H9 (cell line): Measurements from ENCODE around the gene MSI2. TPM values are rescaled to one million over a fixed set of nuclear protein-coding genes. Genes with fewer than 3 reads are reported as not detected.

ENCODE experiments used
- DNase-seq: peaks from one replicate; pipeline ENCODE4 v3.0.0-alpha.2; 2017
- H2AFZ ChIP-seq: one replicate; pipeline ENCODE4 v1.6.1; 2013; ENCODE audit warnings: mild to moderate bottlenecking, low read length, control low read depth, moderate library complexity
- H2AK5ac ChIP-seq: 2 replicates; pipeline ENCODE4 v1.6.1; 2013; ENCODE audit warnings: low read length, control low read depth, mixed read lengths; ENCODE audit not compliant: insufficient read length
- H2BK120ac ChIP-seq: one replicate; pipeline ENCODE4 v1.6.1; 2013; ENCODE audit warnings: low read depth, mild to moderate bottlenecking, low read length, control low read depth, inconsistent platforms; ENCODE audit not compliant: poor library complexity, severe bottlenecking
- H2BK12ac ChIP-seq: 2 replicates; pipeline ENCODE4 v1.6.1; 2013; ENCODE audit warnings: low read length, control low read depth, mixed read lengths, low read depth; ENCODE audit not compliant: insufficient read length
- H2BK15ac ChIP-seq: 2 replicates; pipeline ENCODE4 v1.6.1; 2013; ENCODE audit warnings: low read depth, low read length, control low read depth
- H2BK20ac ChIP-seq: one replicate; pipeline ENCODE4 v1.6.1; 2013; ENCODE audit warnings: low read depth, mild to moderate bottlenecking, low read length, control low read depth, inconsistent platforms; ENCODE audit not compliant: poor library complexity, severe bottlenecking
- H2BK5ac ChIP-seq: 2 replicates; pipeline ENCODE4 v1.6.1; 2013; ENCODE audit warnings: low read length, control low read depth, mixed read lengths; ENCODE audit not compliant: insufficient read length
- H3K14ac ChIP-seq: 2 replicates; pipeline ENCODE4 v1.6.1; 2013; ENCODE audit warnings: low read length, control low read depth; ENCODE audit not compliant: insufficient read depth
- H3K18ac ChIP-seq: 2 replicates; pipeline ENCODE4 v1.6.1; 2013; ENCODE audit warnings: low read depth, mild to moderate bottlenecking, mixed read lengths, low read length, control low read depth; ENCODE audit not compliant: insufficient read length
- H3K23ac ChIP-seq: 2 replicates; pipeline ENCODE4 v1.6.1; 2013; ENCODE audit warnings: low read length, control low read depth, mixed read lengths, low read depth; ENCODE audit not compliant: insufficient read length
- H3K23me2 ChIP-seq: 2 replicates; pipeline ENCODE4 v1.6.1; 2013; ENCODE audit warnings: low read depth, mild to moderate bottlenecking, mixed read lengths, low read length, control low read depth; ENCODE audit not compliant: insufficient read length, poor library complexity, severe bottlenecking
- H3K27ac ChIP-seq: 2 replicates; pipeline ENCODE4 v1.5.1; 2013; ENCODE audit warnings: low read length, control low read depth, mixed read lengths, low read depth; ENCODE audit not compliant: insufficient read length
- H3K27me3 ChIP-seq: 2 replicates; pipeline ENCODE4 v1.6.1; 2013; ENCODE audit warnings: low read length, control low read depth, inconsistent platforms; ENCODE audit not compliant: insufficient read depth
- H3K4ac ChIP-seq: 2 replicates; pipeline ENCODE4 v1.6.1; 2013; ENCODE audit warnings: low read depth, mild to moderate bottlenecking, control low read depth, inconsistent platforms, low read length, moderate library complexity
- H3K4me1 ChIP-seq: 2 replicates; pipeline ENCODE4 v1.6.1; 2013; ENCODE audit warnings: low read length, control low read depth, inconsistent platforms; ENCODE audit not compliant: insufficient read depth
- H3K4me2 ChIP-seq: 2 replicates; pipeline ENCODE4 v1.6.1; 2013; ENCODE audit warnings: low read length, control low read depth, mixed read lengths; ENCODE audit not compliant: insufficient read length, insufficient read depth
- H3K56ac ChIP-seq: 2 replicates; pipeline ENCODE4 v1.6.1; 2013; ENCODE audit warnings: low read depth, mild to moderate bottlenecking, mixed read lengths, low read length, control low read depth; ENCODE audit not compliant: insufficient read length
- H3K79me1 ChIP-seq: 2 replicates; pipeline ENCODE4 v1.6.1; 2013; ENCODE audit warnings: low read depth, mild to moderate bottlenecking, moderate library complexity, low read length, control low read depth, inconsistent platforms; ENCODE audit not compliant: insufficient read depth, poor library complexity, severe bottlenecking
- H3K79me2 ChIP-seq: 2 replicates; pipeline ENCODE4 v1.6.1; 2013; ENCODE audit warnings: low read length, control low read depth, inconsistent platforms; ENCODE audit not compliant: insufficient read depth
- H3K9ac ChIP-seq: 2 replicates; pipeline ENCODE4 v1.6.1; 2013; ENCODE audit warnings: low read length, control low read depth, mixed read lengths; ENCODE audit not compliant: insufficient read length; ENCODE audit errors: extremely low read depth
- H3K9me3 ChIP-seq: one replicate; pipeline ENCODE4 v1.6.1; 2013; ENCODE audit warnings: low read depth, low read length, inconsistent platforms; ENCODE audit not compliant: control insufficient read depth
- H3T11ph ChIP-seq: one replicate; pipeline ENCODE4 v1.6.1; 2013; ENCODE audit warnings: mild to moderate bottlenecking, low read length, control low read depth, inconsistent platforms
- H4K20me1 ChIP-seq: one replicate; pipeline ENCODE4 v1.6.1; 2013; ENCODE audit not compliant: control insufficient read depth, insufficient read length, insufficient read depth
- H4K5ac ChIP-seq: 2 replicates; pipeline ENCODE4 v1.6.1; 2013; ENCODE audit warnings: low read depth, mild to moderate bottlenecking, mixed read lengths, low read length, control low read depth; ENCODE audit not compliant: insufficient read length
- H4K8ac ChIP-seq: replicated peaks from 2 replicates; pipeline ENCODE4 v1.6.1; 2013; ENCODE audit warnings: low read length, control low read depth, mixed read lengths, low read depth; ENCODE audit not compliant: insufficient read length
- H4K91ac ChIP-seq: 2 replicates; pipeline ENCODE4 v1.6.1; 2013; ENCODE audit warnings: low read depth, mild to moderate bottlenecking, moderate library complexity, mixed read lengths, low read length, control low read depth; ENCODE audit not compliant: insufficient read length
- H3K27ac Mint-ChIP-seq, 3 experiments: 2 replicates in 2 of 3; 3 replicates in 1 of 3; pipeline ENCODE4 v1.8.0; 2020 to 2021; ENCODE audit warnings: mixed read lengths in 3 of 3, mild to moderate bottlenecking in 1 of 3, moderate library complexity in 1 of 3
- H3K27me3 Mint-ChIP-seq: 2 replicates; pipeline ENCODE4 v1.8.0; 2021; ENCODE audit warnings: low read depth, mild to moderate bottlenecking, moderate library complexity, mixed read lengths
- H3K36me3 Mint-ChIP-seq, 3 experiments: 2 replicates in 2 of 3; 3 replicates in 1 of 3; pipeline ENCODE4 v1.8.0; 2020 to 2021; ENCODE audit warnings: low read depth in 3 of 3, mixed read lengths in 3 of 3; ENCODE audit not compliant: insufficient read depth in 1 of 3
- H3K4me1 Mint-ChIP-seq, 2 experiments: 2 replicates each; pipeline ENCODE4 v1.8.0; 2020; ENCODE audit warnings: mixed read lengths in 2 of 2
- H3K4me3 Mint-ChIP-seq, 2 experiments: 2 replicates in 1 of 2; 3 replicates in 1 of 2; pipeline ENCODE4 v1.8.0; 2020 to 2021; ENCODE audit warnings: mild to moderate bottlenecking in 2 of 2, mixed read lengths in 2 of 2, moderate library complexity in 1 of 2
- H3K9me3 Mint-ChIP-seq, 2 experiments: 2 replicates in 1 of 2; 3 replicates in 1 of 2; pipeline ENCODE4 v1.8.0; 2020; ENCODE audit warnings: mild to moderate bottlenecking in 2 of 2, mixed read lengths in 2 of 2, moderate library complexity in 1 of 2
- CTCF ChIP-seq: fragments of 200-600 bp; sonication (generic); conservative IDR thresholded peaks from 3 replicates; pipeline ENCODE4 v1.8.0; 2021; ENCODE audit warnings: antibody characterized with exemption, mild to moderate bottlenecking
- WGBS: extraction: QIAGEN DNeasy Blood & Tissue Kit; methylation state at CpG from one replicate; pipeline ENCODE4 v1.1.7; 2013; ENCODE audit warnings: missing lambda C conversion rate, low lambda C conversion rate, mixed read lengths; ENCODE audit not compliant: insufficient read length; ENCODE audit errors: extremely low coverage; 5-methylcytosine and 5-hydroxymethylcytosine counted together
- total RNA-seq: library from RNA; stranded (reverse); gene quantifications from 2 replicates; pipeline ENCODE4 v1.2.1, GENCODE V29; 2021

The MSI2 gene
- total RNA-seq, 1 experiment from 2014 or later, result 98.5 TPM

- Histone ChIP-seq H3K18ac (no peak overlapping the region), H4K5ac (no peak overlapping the region), H3K27me3 (no peaks in the 10 kb centered on the region), H4K20me1 (no peaks in the 10 kb centered on the region), H2BK5ac (no peak overlapping the region), H2AFZ (no peak overlapping the region), H3T11ph (no peak overlapping the region), H3K23ac (no peak overlapping the region), H3K79me1 (no peaks in the 10 kb centered on the region), H3K9me3 (no peaks in the 10 kb centered on the region), H3K4ac (no peak overlapping the region), H3K9ac (no peak overlapping the region), H2AK5ac (no peak overlapping the region), H4K91ac (no peak overlapping the region), H2BK15ac (no peak overlapping the region), H3K4me1 (peaks cover 2% of the 10 kb centered on the region; the same call in 1 of the 2 replicates), H2BK20ac (no peak overlapping the region), H3K4me2 (no peak overlapping the region), H3K56ac (no peak overlapping the region), H2BK120ac (no peak overlapping the region), H3K27ac (no peak overlapping the region), H3K79me2 (no peaks in the 10 kb centered on the region), H2BK12ac (no peak overlapping the region), H4K8ac (no peak overlapping the region), H3K14ac (no peak overlapping the region), H3K23me2 (no peaks in the 10 kb centered on the region)
- peaks cover 46 to 67% of the 10 kb centered on the region in 2 experiments for H3K4me1 Mint-ChIP-seq
- H3K36me3 Mint-ChIP-seq, result no peaks in the 10 kb centered on the region
- no peak overlapping the region for H3K4me3 Mint-ChIP-seq
- no peak for DNase-seq
- no peaks in the 10 kb centered on the region for H3K9me3 Mint-ChIP-seq
- no CpG with 5 or more reads among the region's 4 CpGs for WGBS
- no peak overlapping the region; a peak in 1 of 7 replicates for H3K27ac Mint-ChIP-seq
- TF ChIP-seq CTCF, result no peak
- no peaks in the 10 kb centered on the region for H3K27me3 Mint-ChIP-seq
Observed at GRCh38 chr17:57542510-57542909, 286.2 kb downstream of the MSI2 start.
